WTC11 (cell line): ENCODE data around the gene BMF.

Experiments used
- MXD4 ChIP-seq: fragments of 250-450 bp; sonication (Bioruptor Pico); IDR thresholded peaks from 2 replicates; pipeline ENCODE4 v1.8.0; 2021; ENCODE audit warnings: mild to moderate bottlenecking, moderate library complexity, borderline replicate concordance
- TF ChIP-seq, protein P1 (sequence below): sonication (generic); formaldehyde crosslinking; IDR thresholded peaks from 2 replicates; pipeline ENCODE4 v1.8.1; 2022; ENCODE audit warnings: missing genetic modification reagents, borderline replicate concordance
- TF ChIP-seq, protein P2 (sequence below): fragments of 200-600 bp; IDR thresholded peaks from 2 replicates; pipeline ENCODE4 v1.8.0; 2022; ENCODE audit warnings: antibody characterized with exemption

DNA sequence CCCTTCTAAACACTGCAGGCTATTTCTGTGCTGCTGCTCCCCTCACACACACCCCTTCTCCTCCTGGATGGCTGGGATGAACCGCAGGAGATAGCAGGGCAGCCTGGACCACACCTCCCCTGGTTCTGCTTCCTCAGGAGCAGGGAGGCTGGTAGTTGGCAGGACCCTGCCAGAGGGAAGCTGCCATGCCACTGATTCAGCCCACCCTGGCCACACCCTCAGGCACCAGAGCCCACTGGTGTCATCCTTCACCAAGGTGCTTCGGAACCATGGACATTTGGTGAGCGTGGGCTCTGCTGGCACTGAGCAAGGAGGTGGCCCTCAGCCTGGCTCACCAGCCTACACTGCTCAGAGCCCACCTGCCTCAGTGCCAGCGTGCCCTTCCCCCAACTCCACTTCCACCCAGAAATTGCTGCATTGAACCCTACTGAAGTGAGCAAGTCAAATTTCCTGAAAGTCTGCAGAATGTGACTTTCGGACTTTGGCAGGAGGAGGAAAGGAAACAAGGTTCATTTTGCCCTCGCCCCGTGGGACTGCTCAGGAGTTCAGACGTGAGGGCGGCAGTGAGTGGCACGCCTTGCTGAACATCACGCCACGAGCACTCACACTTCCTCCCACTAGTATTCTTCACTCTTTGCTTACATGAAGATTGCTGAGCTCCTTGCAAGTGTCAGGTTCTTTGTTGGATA, 26.3 kb downstream of the BMF start:
- TF ChIP-seq, protein P1, sequence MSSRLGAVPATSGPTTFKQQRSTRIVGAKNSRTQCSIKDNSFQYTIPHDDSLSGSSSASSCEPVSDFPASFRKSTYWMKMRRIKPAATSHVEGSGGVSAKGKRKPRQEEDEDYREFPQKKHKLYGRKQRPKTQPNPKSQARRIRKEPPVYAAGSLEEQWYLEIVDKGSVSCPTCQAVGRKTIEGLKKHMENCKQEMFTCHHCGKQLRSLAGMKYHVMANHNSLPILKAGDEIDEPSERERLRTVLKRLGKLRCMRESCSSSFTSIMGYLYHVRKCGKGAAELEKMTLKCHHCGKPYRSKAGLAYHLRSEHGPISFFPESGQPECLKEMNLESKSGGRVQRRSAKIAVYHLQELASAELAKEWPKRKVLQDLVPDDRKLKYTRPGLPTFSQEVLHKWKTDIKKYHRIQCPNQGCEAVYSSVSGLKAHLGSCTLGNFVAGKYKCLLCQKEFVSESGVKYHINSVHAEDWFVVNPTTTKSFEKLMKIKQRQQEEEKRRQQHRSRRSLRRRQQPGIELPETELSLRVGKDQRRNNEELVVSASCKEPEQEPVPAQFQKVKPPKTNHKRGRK (CRISPR knock-in tag), result no peak
- TF ChIP-seq, protein P2, sequence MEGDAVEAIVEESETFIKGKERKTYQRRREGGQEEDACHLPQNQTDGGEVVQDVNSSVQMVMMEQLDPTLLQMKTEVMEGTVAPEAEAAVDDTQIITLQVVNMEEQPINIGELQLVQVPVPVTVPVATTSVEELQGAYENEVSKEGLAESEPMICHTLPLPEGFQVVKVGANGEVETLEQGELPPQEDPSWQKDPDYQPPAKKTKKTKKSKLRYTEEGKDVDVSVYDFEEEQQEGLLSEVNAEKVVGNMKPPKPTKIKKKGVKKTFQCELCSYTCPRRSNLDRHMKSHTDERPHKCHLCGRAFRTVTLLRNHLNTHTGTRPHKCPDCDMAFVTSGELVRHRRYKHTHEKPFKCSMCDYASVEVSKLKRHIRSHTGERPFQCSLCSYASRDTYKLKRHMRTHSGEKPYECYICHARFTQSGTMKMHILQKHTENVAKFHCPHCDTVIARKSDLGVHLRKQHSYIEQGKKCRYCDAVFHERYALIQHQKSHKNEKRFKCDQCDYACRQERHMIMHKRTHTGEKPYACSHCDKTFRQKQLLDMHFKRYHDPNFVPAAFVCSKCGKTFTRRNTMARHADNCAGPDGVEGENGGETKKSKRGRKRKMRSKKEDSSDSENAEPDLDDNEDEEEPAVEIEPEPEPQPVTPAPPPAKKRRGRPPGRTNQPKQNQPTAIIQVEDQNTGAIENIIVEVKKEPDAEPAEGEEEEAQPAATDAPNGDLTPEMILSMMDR, result no peak
- no peak for TF ChIP-seq MXD4 (CRISPR knock-in tag)
